HG03135 (cell line): ENCODE data around the gene STAB2.

ENCODE experiments used
- ATAC-seq: cut with Tn5 transposase; IDR thresholded peaks from one replicate; pipeline ENCODE4 v1.9.1; 2021; ENCODE audit warnings: mild to moderate bottlenecking, moderate library complexity; ENCODE audit not compliant: unreplicated experiment

Gene STAB2

DNA sequence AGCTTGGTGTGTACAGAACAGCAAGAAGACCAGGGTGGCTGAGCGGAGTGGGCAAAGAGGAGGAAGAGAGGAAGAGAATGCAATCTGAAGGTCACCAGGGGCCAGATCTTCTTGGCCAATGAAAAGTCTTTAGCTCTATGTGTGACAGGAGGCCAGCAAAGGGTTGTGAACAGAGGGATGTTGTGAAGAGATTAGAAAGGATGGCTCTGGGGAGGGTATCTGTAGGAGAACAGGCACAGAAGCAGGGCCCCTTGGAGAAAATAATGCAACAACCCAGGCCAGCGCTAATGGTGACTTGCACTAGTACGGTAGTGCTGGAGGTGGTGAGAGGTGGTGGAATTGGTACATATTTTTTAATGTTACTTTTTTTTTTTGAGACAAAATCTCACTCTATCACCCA, 156.7 kb downstream of the STAB2 start:
- ATAC-seq = no peak

DNA sequence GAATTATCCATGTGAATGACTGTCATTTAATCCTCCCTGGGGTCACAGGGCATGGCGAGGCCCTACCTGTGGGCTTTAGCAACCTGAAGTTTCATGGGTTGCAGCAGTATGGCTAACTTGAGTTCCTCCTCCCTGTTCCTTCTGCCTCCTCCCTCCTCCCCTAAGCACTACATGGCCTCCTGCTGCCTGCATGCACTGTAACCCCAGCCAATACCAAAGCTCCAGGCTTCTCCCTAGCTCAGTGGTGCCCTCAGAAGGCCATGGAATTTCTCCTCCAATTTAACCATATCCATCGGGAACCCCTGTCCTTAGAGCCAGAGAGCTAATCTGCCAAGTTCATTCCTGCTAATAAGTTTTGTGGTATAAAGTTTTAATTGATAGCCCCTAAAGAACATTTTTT, 158.9 kb downstream of the STAB2 start:
- no peak for ATAC-seq

DNA sequence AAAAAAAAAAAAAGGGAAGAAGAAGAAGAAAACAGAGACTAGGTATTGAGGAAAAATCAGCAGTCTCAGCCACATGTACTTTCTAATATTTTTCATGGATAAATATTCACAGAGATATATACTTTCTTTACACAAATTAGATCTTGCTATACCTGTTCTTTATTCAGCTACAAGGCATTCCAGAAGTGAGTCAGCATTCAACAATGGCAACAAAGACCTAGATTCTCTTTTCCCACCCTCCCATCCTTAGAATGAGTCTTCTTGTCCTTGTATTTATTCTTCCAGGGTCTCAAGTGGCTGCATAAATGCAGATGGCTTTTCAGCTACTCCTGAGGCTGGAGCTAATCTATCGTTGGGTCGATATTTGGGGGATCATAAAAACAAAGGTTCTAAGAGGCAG, 160.9 kb downstream of the STAB2 start:
- no peak for ATAC-seq

DNA sequence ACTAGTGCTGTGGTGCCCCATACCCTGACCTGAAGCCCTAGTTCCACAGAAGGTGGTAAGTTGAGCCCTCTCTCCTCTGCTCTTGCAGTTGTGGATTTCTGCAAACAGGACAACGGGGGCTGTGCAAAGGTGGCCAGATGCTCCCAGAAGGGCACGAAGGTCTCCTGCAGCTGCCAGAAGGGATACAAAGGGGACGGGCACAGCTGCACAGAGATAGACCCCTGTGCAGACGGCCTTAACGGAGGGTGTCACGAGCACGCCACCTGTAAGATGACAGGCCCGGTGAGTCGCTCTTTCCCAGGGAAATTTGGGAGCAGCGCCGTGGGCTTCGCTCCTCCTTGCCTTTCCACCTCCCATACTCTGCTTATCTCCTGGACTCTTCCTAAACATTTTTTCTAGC, 161.8 kb downstream of the STAB2 start:
- ATAC-seq = no peak

DNA sequence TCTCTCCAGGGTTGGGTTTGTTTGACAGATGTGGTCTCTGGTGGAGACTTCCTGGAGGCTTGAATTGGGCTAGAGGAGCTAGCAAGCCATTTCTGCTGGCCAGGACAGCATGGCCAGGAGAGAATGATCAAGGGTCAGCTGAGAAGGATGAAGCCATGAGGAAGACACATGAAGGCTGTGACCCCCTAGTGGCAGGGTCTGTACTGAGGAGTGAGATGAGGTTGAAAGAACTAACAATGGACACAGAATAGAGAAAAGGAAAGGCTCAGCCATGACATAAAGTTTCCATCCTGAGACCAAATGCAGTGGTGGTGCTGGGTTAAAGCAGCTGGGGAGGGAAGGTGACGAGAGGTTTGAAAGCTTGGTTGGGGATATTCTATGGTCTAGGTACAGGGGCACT, 164.1 kb downstream of the STAB2 start:
- no peak for ATAC-seq

DNA sequence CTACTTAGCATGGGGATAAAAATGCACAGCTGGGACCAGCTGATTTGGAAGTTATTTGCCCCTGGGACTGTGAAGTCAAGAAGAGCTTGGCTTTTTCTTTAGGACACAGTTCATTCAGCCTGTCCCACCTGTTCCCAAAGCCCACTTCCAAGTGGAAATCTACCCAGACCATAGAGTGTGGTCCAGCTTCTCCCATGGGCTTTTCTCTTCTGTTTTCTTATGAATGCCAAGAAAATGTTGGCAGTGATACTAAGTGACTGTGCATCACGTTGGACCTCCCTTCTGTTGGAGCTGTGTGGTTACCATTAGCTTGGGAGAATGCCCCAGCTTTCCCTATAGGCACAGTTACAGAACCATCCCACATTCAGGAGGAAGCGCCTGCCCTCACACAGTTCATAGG, 164.5 kb downstream of the STAB2 start:
- ATAC-seq = no peak

DNA sequence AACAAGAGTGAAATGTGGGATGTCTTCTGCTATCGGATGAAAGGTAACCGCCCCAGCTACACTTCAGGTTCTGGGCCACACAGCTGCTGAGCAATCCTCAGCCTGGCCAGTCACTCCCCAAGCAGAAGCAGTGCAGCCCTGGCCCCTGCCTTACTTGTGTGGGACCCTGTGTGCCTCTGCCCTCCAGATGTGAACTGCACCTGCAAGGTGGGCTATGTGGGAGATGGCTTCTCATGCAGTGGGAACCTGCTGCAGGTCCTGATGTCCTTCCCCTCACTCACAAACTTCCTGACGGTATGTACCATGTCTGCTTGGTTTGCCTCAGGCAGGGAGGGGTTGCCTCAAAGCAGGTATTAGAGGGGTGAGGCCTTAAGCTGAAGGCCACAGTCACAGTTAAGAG, 168.4 kb downstream of the STAB2 start:
- no peak for ATAC-seq

DNA sequence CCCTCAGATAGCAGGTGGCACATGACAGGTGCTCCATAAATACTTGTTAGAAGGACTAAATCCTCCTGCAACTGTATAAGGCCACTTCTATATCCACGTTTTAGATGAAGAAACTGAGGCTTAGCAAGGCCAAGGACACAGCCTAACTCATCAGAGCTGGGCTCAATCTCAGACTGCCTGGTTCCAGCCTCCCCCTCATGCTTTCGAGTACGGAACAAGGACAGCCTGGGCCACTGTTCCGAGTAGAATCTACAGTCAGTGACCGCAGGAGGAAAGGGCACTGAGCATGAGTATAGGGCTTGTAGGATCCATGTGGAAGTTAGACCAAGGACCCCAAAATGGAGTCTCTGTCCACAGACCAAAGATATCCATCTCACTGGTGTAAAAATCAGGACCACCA, 169.4 kb downstream of the STAB2 start:
- no peak for ATAC-seq

DNA sequence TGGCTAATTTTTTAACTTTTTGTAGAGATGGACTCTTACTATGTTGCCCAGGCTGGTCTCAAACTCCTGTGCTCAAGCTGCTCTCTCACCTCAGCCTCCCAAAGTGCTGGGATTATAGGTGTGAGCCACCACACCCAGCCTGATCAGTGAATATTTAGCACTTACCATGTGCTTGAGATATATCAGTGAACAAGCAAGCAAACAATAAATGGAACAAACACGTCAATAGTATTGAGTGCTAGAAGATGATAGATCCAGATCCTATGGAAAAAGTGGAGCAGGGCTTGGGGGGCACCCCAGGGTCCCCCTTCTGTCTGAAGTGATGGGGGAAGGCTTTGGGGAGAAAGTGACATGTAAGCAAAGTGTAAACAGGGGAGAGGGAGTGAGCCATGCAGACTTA, 170.2 kb downstream of the STAB2 start:
- no peak for ATAC-seq

DNA sequence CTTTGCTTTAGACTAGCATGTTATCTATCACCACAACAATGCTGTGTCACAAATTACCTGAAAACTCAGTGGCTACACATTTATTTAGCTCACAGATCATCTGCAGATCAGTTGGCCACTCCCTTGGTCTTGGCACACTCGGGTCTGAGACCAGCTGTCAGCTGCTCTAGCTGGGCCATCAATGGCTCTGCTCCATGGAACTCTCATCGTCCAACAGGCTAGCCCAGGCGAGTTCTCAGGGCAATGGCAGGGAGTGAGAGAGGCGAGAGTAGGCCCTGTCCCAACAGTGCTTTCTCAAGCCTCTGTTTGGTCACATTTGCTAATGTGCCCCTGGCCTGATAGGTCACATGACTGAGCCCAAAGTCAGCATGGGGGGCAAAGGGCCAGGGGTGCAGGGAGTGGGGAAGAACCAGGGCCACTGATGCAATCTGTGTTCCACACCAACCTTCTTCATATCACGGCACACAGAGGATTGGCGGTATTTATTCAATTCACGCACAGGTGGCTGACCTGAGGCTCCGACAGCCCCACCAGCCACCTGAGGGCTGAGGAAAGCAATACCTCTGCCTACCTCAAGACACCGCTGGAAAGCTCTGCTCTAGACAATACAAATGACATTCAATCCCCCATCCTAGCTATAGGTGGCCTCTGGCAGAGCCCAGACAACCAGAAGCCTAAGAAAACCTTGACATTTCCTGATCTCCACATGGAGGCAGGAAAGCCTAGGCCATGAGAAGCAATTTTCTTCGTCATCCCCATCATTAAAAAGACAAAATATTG, 171.4 kb downstream of the STAB2 start:
- no peak for ATAC-seq

DNA sequence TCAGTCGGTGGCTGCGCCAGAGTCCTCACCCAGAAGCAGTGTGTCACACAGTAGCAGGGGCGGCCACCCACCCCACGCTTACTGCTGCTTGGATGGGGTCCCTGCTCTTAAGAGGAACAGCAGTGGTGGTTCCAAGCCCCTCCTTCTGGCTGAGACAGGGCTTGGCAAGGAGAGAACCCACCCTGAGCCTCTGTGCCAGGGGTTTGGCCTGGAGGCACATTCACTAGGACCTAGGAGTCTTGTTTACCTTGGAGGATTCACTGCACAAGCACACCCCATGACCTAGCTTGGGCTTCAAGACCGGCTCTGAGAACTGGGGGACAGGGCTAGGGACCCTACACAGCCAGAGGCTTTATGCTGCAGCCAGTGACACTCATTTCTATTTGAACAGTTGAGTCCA, 175.4 kb downstream of the STAB2 start:
- no peak for ATAC-seq

DNA sequence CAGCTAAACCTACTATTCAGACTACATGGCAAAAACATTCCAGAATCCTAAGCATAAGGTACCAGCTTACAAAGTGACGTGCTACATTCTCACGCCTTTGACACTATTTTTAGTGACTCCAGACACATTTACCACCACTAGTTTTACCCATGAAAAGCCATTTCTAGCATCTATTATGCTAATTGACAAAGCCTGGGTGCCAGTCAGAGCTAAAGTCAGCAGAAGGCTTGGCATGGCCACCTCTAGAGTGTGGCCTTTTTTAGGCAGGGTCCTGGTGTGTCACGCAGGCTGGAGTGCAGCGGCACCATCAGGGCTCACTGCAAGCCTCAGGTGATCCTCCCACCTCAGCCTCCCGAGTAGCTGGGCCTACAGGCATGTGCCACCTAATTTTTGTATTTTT, 178.2 kb downstream of the STAB2 start:
- ATAC-seq = no peak

DNA sequence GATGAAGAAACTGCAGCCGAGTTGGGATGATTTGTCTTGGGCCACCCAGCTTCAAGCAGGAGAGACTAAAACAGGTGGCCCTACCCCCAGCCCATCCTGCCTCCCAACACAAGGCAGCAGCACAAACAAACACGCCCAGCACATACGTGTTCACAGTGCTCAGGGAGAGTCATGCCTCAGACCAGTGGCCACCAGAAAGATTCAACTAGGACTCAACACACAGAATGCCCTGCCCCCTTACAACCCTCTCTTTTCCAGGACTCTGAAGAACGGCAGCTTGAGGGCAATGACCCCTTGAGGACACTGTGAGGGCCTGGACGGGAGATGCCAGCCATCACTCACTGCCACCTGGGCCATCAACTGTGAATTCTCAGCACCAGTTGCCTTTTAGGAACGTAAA, 179.0 kb downstream of the STAB2 start:
- no peak for ATAC-seq

DNA sequence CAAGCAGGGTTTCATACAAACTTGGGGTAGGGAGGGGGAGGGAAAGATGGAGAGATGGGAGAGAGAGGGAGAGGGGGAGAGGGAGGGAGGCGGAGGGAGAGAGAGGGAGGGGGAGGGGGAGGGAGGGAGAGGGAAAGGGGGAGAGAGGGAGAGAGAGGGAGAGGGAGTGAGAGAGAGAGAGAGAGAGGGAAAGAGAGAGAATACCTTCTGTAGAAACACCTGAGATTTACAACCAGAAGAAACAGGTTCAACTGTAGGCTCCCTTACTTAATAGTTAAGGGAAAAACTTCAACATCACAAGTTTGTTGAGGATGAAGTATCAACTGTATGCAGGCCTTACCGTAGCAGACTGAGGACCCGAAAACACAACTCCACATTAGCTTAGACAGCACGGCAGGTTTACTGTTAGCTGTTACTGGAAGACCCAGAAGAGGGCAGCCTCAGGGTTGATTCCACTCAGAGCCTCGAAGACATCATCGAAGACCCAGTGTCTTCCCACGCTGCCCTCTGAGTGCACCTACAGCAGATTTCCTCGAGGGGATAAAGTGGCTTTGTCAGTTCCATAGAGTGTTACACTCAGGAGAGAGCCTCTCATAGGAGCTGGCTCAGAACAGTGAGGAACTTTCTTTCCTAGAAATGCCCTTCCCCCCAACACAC, 181.5 kb downstream of the STAB2 start:
- ATAC-seq = no peak

DNA sequence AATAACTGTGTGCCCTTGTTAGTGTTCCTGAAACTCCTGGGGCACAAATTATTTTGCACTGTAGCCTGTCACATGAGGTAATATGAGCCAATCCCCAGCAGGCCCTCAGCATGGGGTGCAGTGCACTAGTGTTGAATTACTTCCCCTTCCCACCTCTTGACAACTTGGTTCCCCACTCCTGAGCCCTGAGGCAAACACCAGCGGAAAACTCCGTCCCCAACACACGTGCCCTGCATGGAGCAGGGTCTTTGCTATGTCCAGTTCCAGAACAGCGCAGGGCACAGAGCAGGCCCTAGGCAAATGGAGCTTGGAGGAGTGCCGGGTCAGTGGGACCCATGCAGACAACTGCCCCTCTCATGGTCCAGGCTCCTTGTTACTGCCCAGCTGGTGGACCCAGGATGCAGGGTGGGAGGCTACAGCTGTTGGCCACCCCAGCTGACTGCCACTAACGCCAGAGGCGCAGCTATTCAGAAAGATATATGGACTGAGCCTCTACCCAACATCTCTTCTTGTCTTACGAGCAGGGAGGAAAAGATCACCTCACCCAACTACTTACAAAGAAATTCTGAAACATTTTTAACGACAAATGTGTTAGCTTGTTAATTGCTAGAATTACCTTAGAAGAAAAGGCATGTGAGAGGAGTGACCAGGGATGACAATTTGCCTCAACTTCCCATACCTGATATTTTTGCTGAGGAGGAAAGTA, 182.3 kb downstream of the STAB2 start:
- no peak for ATAC-seq

DNA sequence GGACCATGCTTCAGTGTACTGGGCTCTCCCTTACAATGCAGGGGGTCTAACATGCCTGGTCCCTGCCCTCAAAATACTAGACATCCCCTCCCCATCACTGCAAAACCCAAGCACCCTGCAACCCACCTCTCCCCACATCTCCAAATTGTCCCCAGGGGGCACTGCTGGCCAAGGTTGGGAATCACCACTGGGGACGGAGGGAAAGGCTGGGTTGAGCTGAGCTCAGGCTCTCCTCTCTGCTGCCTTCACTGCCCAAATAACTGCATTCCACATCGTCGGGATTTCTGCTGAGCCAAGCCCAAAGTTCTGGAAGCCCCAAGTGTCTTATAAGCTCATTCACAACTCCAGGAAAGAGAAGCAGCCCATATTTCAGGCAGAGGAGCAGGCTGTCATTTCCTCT, 184.4 kb downstream of the STAB2 start:
- no peak for ATAC-seq

DNA sequence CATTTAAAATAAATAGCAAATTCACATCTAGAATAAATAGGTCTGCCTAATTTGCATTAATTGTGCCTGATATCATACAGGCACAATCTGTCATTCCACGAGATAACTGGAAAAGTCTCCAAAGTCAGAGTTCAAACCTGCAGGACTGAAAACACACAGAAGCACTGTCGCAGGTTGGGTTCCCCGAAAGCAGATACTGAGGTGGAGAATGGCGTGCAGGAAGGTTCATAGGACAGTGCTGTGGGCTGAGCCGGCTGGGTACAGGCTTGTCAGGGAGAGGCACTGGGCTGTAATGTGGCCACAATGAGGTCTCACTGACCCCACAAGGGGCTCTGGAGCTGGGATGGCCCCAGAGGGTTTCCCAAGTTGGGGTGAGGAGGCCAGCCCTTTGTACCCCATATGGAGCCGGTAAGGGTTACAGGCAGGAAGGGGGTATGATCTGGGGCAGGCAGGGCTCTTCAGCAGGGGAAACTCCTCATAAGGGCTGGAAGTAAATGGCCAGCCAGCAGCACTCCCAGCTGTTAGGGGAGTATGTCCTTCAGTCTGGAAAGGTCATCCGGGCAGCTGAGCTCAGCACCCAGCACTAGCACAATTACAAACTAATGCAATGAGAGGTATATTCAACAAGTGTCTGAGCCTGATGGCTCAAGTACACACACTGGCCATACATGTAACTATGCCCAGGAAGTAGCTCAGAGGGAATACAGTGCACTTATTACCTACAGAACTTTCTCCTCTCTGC, 185.5 kb downstream of the STAB2 start:
- no peak for ATAC-seq

DNA sequence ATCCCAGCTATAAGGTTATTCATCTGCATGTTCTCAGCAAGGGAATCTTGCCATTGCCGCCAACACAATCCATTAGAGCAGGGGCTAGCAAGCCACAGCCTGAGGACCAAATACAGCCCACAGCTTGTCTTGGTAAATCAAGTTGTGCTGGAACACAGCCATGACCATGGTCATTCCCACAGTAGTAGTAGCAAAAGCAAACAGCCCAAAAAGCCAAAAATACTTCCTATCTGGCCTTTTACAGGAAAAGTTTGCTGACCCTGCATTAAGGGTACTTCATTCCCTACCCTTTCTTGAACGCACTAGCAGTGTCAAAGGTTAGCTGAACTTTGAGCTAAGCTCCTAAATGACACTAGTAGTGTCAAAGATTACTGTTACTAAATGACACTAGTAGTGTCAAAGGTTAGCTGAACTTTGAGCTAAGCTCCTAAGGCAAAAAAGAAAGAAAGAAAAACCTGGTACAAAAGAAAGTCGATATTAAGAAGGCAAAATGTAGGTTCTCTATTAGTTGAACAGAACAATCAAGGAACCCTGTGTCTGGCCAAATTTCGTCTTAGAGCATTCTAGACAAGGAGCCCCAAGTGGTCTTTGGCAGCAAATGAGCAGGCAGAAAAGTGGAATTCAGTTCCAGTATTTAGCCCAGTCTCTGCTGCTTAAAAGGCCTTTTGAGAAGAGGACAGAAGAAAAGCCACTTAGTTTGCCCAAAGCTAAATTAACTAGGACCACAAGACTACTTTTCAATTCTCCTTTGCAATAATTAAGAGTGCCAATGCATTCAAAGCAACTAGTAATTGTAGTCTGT, 186.2 kb downstream of the STAB2 start:
- no peak for ATAC-seq

DNA sequence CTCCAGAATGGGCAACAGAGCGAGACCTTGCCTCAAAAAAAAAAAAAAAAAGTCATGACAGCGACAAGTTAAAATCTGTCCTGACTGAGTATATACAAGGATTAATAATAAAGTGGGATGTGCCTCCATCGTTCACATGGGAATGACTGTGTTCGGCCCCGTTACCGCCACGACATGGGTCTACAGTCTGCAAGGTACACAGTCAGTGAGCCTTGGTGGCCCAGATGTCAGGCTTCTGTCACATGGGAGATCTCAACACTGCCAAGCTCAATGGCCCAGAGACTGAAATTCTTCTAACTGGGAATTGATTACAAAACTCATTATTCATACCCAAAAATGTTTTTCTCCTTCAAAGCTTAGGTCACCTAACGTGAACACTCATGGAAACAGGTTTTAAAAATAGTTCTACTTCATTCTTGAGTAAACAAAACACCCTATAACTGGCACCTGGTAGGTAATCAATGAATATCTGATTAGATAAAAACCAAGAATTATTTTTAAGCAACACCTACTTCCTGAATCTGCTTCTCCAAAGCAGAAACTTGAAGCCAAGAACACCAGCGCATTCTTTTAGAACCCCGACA, 188.0 kb downstream of the STAB2 start:
- ATAC-seq = no peak

DNA sequence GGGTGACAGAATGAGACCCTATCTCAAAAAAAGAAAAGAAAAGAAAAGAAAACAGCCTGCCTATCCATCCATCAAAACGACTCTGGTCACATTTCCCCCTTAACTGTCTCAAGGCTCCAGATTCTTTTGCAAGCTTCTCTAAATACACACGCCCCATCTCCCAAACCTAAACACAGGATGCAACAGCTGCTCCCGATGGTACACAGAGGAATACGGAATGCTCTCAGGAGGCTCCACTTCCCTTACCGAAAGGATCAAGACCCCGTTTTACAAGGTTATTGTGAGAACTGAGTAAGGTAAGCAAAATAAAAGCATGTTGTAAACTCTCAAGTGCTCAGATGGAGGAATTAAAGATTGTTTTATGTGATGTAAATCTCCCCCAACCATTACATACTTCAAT, 191.7 kb downstream of the STAB2 start:
- ATAC-seq = no peak
